H1 (cell line): ENCODE results near the gene CCDC197. TPM values are rescaled to one million over a fixed set of nuclear protein-coding genes. Genes with fewer than 3 reads are reported as not detected.

ENCODE experiments used
- CTCF ChIA-PET: fragments of 300-600 bp; sonication (Branson Sonifier 250); formaldehyde crosslinking; loops from one replicate; lab custom pipeline; 2021; ENCODE audit not compliant: partially characterized antibody; lab: Charles Lee
- POLR2A ChIA-PET: fragments of 300-600 bp; sonication (Branson Sonifier 250); formaldehyde crosslinking; loops from one replicate; lab custom pipeline; 2021; ENCODE audit warnings: inconsistent platforms; ENCODE audit not compliant: partially characterized antibody; lab: Charles Lee
- DNase-seq, 2 experiments: peaks; one replicate each; pipeline versions ENCODE4 v3.0.0 to v3.0.0-alpha.2; 2010 to 2022; ENCODE audit warnings: low spot score in 2 of 2, low read depth in 1 of 2, mixed read lengths in 1 of 2
- FAIRE-seq: peaks from 2 replicates; lab custom pipeline; 2011; peaks lifted over from hg19 to GRCh38; lab: Jason Lieb, UNC
- H2AFZ ChIP-seq: 2 replicates; pipeline ENCODE4 v1.8.1; 2012; ENCODE audit warnings: low read length, inconsistent platforms
- H2AK5ac ChIP-seq: 2 replicates; pipeline ENCODE4 v1.6.1; 2013; ENCODE audit warnings: low read depth, low read length
- H2BK120ac ChIP-seq: replicated peaks from 2 replicates; pipeline ENCODE3; 2013; ENCODE audit warnings: low read depth, low read length, inconsistent platforms
- H2BK12ac ChIP-seq: 2 replicates; pipeline ENCODE4 v1.6.1; 2013; ENCODE audit warnings: low read depth, low read length
- H2BK15ac ChIP-seq: 2 replicates; pipeline ENCODE4 v1.6.1; 2013; ENCODE audit warnings: low read length
- H2BK20ac ChIP-seq: 2 replicates; pipeline ENCODE4 v1.6.1; 2013; ENCODE audit warnings: low read length
- H2BK5ac ChIP-seq: 2 replicates; pipeline ENCODE4 v1.6.1; 2013; ENCODE audit warnings: low read depth, low read length
- H3K14ac ChIP-seq: 2 replicates; pipeline ENCODE4 v1.6.1; 2013; ENCODE audit warnings: inconsistent platforms; ENCODE audit not compliant: insufficient read length
- H3K18ac ChIP-seq: 2 replicates; pipeline ENCODE4 v1.6.1; 2013; ENCODE audit warnings: low read length; ENCODE audit errors: extremely low read depth
- H3K23ac ChIP-seq: 2 replicates; pipeline ENCODE4 v1.6.1; 2013; ENCODE audit warnings: inconsistent platforms; ENCODE audit not compliant: insufficient read length
- H3K23me2 ChIP-seq: 2 replicates; pipeline ENCODE4 v1.6.1; 2013; ENCODE audit warnings: low read depth, low read length
- H3K27ac ChIP-seq: 2 replicates; pipeline ENCODE4 v1.6.1; 2011; ENCODE audit warnings: low read depth, low read length, inconsistent platforms
- H3K27me3 ChIP-seq, 4 experiments: replicated peaks in 1 of 4; 1 replicate in 1 of 4; 2 replicates in 3 of 4; pipeline versions ENCODE4 v1.6.1 to v1.8.1; 2011 to 2013; ENCODE audit warnings: low read length in 3 of 4, mild to moderate bottlenecking in 3 of 4, inconsistent platforms in 2 of 4, mixed read lengths in 2 of 4, moderate library complexity in 1 of 4; ENCODE audit not compliant: control insufficient read depth in 3 of 4, insufficient read depth in 3 of 4; ENCODE audit errors: extremely low read depth in 1 of 4
- H3K36me3 ChIP-seq, 4 experiments: 2 replicates each; pipeline versions ENCODE4 v1.6.1 to v1.8.1; 2011 to 2013; ENCODE audit warnings: mild to moderate bottlenecking in 4 of 4, low read length in 3 of 4, moderate library complexity in 2 of 4, control low read depth in 1 of 4, inconsistent platforms in 1 of 4; ENCODE audit not compliant: insufficient read depth in 4 of 4, control insufficient read depth in 2 of 4
- H3K4ac ChIP-seq: replicated peaks from 2 replicates; pipeline ENCODE3; 2013; ENCODE audit warnings: low read length, low read depth, mixed read lengths, inconsistent platforms; ENCODE audit not compliant: insufficient read length
- H3K4me1 ChIP-seq, 4 experiments: replicated peaks in 1 of 4; 1 replicate in 1 of 4; 2 replicates in 3 of 4; pipeline versions ENCODE4 v1.6.1 to v1.8.1; 2011 to 2013; ENCODE audit warnings: low read length in 3 of 4, inconsistent platforms in 2 of 4, mixed read lengths in 1 of 4; ENCODE audit not compliant: insufficient read depth in 4 of 4, control insufficient read depth in 3 of 4
- H3K4me2 ChIP-seq, 2 experiments: 2 replicates each; pipeline versions ENCODE4 v1.6.1 to v1.8.1; 2011 to 2013; ENCODE audit warnings: low read depth in 2 of 2, low read length in 2 of 2, control low read depth in 1 of 2, inconsistent platforms in 1 of 2, mild to moderate bottlenecking in 1 of 2; ENCODE audit not compliant: insufficient read depth in 1 of 2
- H3K4me3 ChIP-seq, 4 experiments: fragments of 200-600, 300-600 bp in 1 of 4; sonication (generic), shearing (Covaris generic), sonication (Bioruptor Twin) in 1 of 4; 2 replicates each; pipeline versions ENCODE4 v1.5.1 to v1.8.1; 2011 to 2016; ENCODE audit warnings: low read length in 4 of 4, low read depth in 3 of 4, control low read depth in 2 of 4, inconsistent platforms in 2 of 4, mild to moderate bottlenecking in 2 of 4, mixed read lengths in 1 of 4, moderate library complexity in 1 of 4; ENCODE audit not compliant: insufficient read depth in 2 of 4; ENCODE audit errors: extremely low read depth in 1 of 4
- H3K56ac ChIP-seq: replicated peaks from 2 replicates; pipeline ENCODE3; 2013; ENCODE audit warnings: low read depth, mild to moderate bottlenecking, mixed read lengths, low read length, inconsistent platforms; ENCODE audit not compliant: insufficient read length
- H3K79me1 ChIP-seq: 2 replicates; pipeline ENCODE4 v1.6.1; 2013; ENCODE audit warnings: low read depth, low read length, control low read depth
- H3K79me2 ChIP-seq, 2 experiments: 2 replicates each; pipeline versions ENCODE4 v1.6.1 to v1.8.1; 2012 to 2013; ENCODE audit warnings: low read length in 2 of 2, mild to moderate bottlenecking in 2 of 2, inconsistent platforms in 1 of 2; ENCODE audit not compliant: insufficient read depth in 2 of 2, control insufficient read depth in 1 of 2
- H3K9ac ChIP-seq, 4 experiments: replicated peaks in 1 of 4; 1 replicate in 1 of 4; 2 replicates in 3 of 4; pipeline versions ENCODE4 v1.6.1 to v1.8.1; 2011 to 2013; ENCODE audit warnings: low read depth in 3 of 4, low read length in 3 of 4, control low read depth in 2 of 4, mild to moderate bottlenecking in 2 of 4, moderate library complexity in 2 of 4, inconsistent platforms in 1 of 4; ENCODE audit errors: extremely low read depth in 1 of 4
- H3K9me3 ChIP-seq, 2 experiments: 2 replicates each; pipeline versions ENCODE4 v1.6.1 to v1.8.1; 2012 to 2013; ENCODE audit warnings: mild to moderate bottlenecking in 2 of 2, moderate library complexity in 2 of 2, control low read depth in 1 of 2, inconsistent platforms in 1 of 2, low read depth in 1 of 2, low read length in 1 of 2, mixed read lengths in 1 of 2; ENCODE audit not compliant: insufficient read depth in 2 of 2
- H4K20me1 ChIP-seq, 2 experiments: replicated peaks in 1 of 2; 2 replicates each; pipeline versions ENCODE3 to v1.8.1; 2011 to 2013; ENCODE audit warnings: inconsistent platforms in 2 of 2, low read length in 2 of 2, mild to moderate bottlenecking in 1 of 2; ENCODE audit not compliant: insufficient read depth in 2 of 2, control insufficient read depth in 1 of 2
- H4K5ac ChIP-seq: 2 replicates; pipeline ENCODE4 v1.6.1; 2013; ENCODE audit warnings: low read length, low read depth, mixed read lengths, inconsistent platforms; ENCODE audit not compliant: insufficient read length
- H4K8ac ChIP-seq: 2 replicates; pipeline ENCODE4 v1.8.0; 2013; ENCODE audit warnings: mild to moderate bottlenecking, moderate library complexity, low read length, inconsistent platforms; ENCODE audit not compliant: insufficient read depth; ENCODE audit errors: extremely low read depth
- H4K91ac ChIP-seq: replicated peaks from 2 replicates; pipeline ENCODE3; 2013; ENCODE audit warnings: low read length, mixed read lengths, inconsistent platforms; ENCODE audit not compliant: insufficient read length
- KDM4A ChIP-seq: IDR thresholded peaks from one replicate; pipeline ENCODE4 v1.7.1; 2012; ENCODE audit warnings: low read depth, mild to moderate bottlenecking, moderate library complexity, low read length, inconsistent platforms; ENCODE audit not compliant: severe bottlenecking
- SUZ12 ChIP-seq: fragments of 200-600 bp; sonication (generic); IDR thresholded peaks from 2 replicates; pipeline ENCODE4 v1.6.1; 2012; ENCODE audit warnings: mild to moderate bottlenecking, inconsistent platforms, low read length, moderate library complexity, mixed read lengths
- WGBS, 2 experiments: shearing (Covaris generic) in 1 of 2; methylation state at CpG; one replicate each; pipeline versions ENCODE4 v1.1.6 to v1.1.7; 2013 to 2015; ENCODE audit warnings: low lambda C conversion rate in 2 of 2, mixed read lengths in 2 of 2, inconsistent platforms in 1 of 2, low coverage in 1 of 2, missing lambda C conversion rate in 1 of 2; ENCODE audit not compliant: insufficient replicate concordance in 2 of 2, insufficient coverage in 1 of 2, insufficient read length in 1 of 2; ENCODE audit errors: extremely low coverage in 1 of 2, missing lambda C conversion rate in 1 of 2; 5-methylcytosine and 5-hydroxymethylcytosine counted together
- polyA plus RNA-seq, 7 experiments: library from polyadenylated mRNA; depleted of rRNA in 3 of 7; stranded (reverse) in 5 of 7; unstranded in 2 of 7; fragments of >200 nt in 5 of 7; fragments of 200-250 nt in 2 of 7; gene quantifications; 1 replicate in 5 of 7; 2 replicates in 1 of 7; 4 replicates in 1 of 7; pipeline versions ENCODE4 v1.2.1 to v1.2.3, GENCODE V29; 2011 to 2013; ENCODE audit warnings: missing spikeins in 2 of 7, mixed read lengths in 2 of 7
- total RNA-seq: library from RNA; stranded (reverse); fragmentation: NEBNext Ultra II Directional; extraction: Animal tissue kit (Norgen Biotek cat#: 25700); gene quantifications from 2 replicates; pipeline ENCODE4 v1.2.1, GENCODE V29; 2021

Gene CCDC197
- total and polyA plus RNA-seq, 2 of the 8 experiments (the other 6 are each of a cell fraction or from before 2014, with no cell fraction given): not detected

DNA sequence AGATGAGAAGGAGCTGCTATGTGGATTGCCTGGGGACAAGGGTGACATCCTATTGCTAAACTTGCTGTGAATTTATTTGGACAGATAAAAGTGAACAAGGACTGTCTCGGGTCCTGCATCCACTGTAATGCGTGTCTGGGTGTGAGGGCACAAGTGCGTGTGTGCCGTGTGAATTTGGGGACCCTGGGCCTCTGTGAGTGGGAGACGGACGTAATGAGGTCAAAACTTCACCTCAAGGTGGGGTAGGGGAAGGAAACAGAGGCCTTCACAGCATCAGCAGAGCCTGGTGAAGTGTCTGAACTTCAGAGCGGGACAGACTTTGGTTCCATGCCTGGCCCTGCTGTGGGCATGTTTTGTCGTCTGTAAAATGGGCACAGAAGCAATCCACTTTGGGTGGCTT is 35.5 kb upstream of the CCDC197 start:
- H4K20me1 ChIP-seq: no peaks in the 10 kb centered on the region
- H3K4me1 ChIP-seq: peaks cover 0 to 7% (median 5%) of the 10 kb centered on the region in 4 experiments; a peak in 5 of 7 replicates
- H3K9me3 ChIP-seq: no peaks in the 10 kb centered on the region
- ChIA-PET POLR2A (no interaction called here), CTCF (interaction anchor here (0.6 to 8.0 kb wide), 4 partner anchors 11 to 373 kb away, joined by 3 to 37 read pairs (median 5); no protein-coding TSS in a partner anchor)
- no peak overlapping the region for H3K4ac ChIP-seq
- no peak overlapping the region for H3K9ac ChIP-seq
- H3K27ac ChIP-seq: no peak overlapping the region
- H3K18ac ChIP-seq: no peak overlapping the region
- no peak overlapping the region for H3K56ac ChIP-seq
- H3K14ac ChIP-seq: no peak overlapping the region
- H3K36me3 ChIP-seq: no peaks in the 10 kb centered on the region
- H2AFZ ChIP-seq: no peak overlapping the region; the same call in 1 of the 2 replicates
- H2BK20ac ChIP-seq: no peak overlapping the region
- peaks cover 3% of the 10 kb centered on the region; the same call in 1 of the 2 replicates for H3K23me2 ChIP-seq
- H2BK15ac ChIP-seq: no peak overlapping the region
- no peaks in the 10 kb centered on the region for H3K79me1 ChIP-seq
- WGBS, 2 experiments: 95% methylated on average over 8 of the region's 8 CpGs; no CpG with 5 or more reads in 1 of the 2 experiments
- H2BK12ac ChIP-seq: no peak overlapping the region
- DNase-seq (no peak), FAIRE-seq (no peak)
- H2AK5ac ChIP-seq: 0 out of 2 replicates have a peak overlapping the region, but pooled peaks have one; percentile 58
- no peak overlapping the region for H3K4me2 ChIP-seq
- no peak overlapping the region for H3K23ac ChIP-seq
- H2BK120ac ChIP-seq: no peak overlapping the region
- no peak overlapping the region for H4K8ac ChIP-seq
- no peak overlapping the region for H4K91ac ChIP-seq
- no peak overlapping the region for H4K5ac ChIP-seq
- H3K79me2 ChIP-seq: no peaks in the 10 kb centered on the region
- H3K27me3 ChIP-seq: peaks cover 0 to 1% (median 0%) of the 10 kb centered on the region in 4 experiments; a peak in 1 of 7 replicates
- H2BK5ac ChIP-seq: no peak overlapping the region
- no peak overlapping the region for H3K4me3 ChIP-seq
- TF ChIP-seq KDM4A (no peak), SUZ12 (no peak)
